BJ (cell line): ENCODE measurements around the gene USP19. TPM values are rescaled to one million over a fixed set of nuclear protein-coding genes. Genes with fewer than 3 reads are reported as not detected.
A peak's percentile ranks its signal among the peaks of the same experiment; 100 is the strongest.

Experiments
- CTCF ChIA-PET: fragments of 350-600 bp; formaldehyde crosslinking; extraction: SDS; loops from one replicate; lab custom pipeline; 2021; ENCODE audit warnings: antibody characterized with exemption, inconsistent platforms; lab: Yijun Ruan, JAX
- POLR2A ChIA-PET: fragments of 300-600 bp; sonication (Branson Sonifier 250); formaldehyde crosslinking; extraction: SDS; loops from one replicate; lab custom pipeline; 2021; ENCODE audit warnings: antibody characterized with exemption; lab: Charles Lee
- DNase-seq: peaks from one replicate; pipeline ENCODE4 v3.0.0-alpha.2; 2011; ENCODE audit warnings: low read depth
- H3K27me3 ChIP-seq: 2 replicates; pipeline ENCODE4 v1.6.0; 2011; ENCODE audit warnings: low read length; ENCODE audit not compliant: control insufficient read depth, insufficient read depth
- H3K36me3 ChIP-seq: 2 replicates; pipeline ENCODE4 v1.5.1; 2011; ENCODE audit warnings: low read length; ENCODE audit not compliant: control insufficient read depth, insufficient read depth
- H3K4me3 ChIP-seq: 2 replicates; pipeline ENCODE4 v1.5.1; 2011; ENCODE audit warnings: low read depth, mild to moderate bottlenecking, control low read depth, low read length
- polyA plus RNA-seq: library from polyadenylated mRNA; depleted of rRNA; stranded (reverse); fragments of >200 nt; gene quantifications from 2 replicates; pipeline ENCODE4 v1.2.3, GENCODE V29; 2011
- TF ChIP-seq, protein P1 (sequence below): IDR thresholded peaks from 2 replicates; pipeline ENCODE4 v1.5.1; 2011; ENCODE audit warnings: low read depth, mild to moderate bottlenecking, control low read depth, inconsistent platforms, low read length, moderate library complexity; ENCODE audit not compliant: insufficient read depth

Gene USP19
- polyA plus RNA-seq, 1 experiment = 54.6 TPM

DNA sequence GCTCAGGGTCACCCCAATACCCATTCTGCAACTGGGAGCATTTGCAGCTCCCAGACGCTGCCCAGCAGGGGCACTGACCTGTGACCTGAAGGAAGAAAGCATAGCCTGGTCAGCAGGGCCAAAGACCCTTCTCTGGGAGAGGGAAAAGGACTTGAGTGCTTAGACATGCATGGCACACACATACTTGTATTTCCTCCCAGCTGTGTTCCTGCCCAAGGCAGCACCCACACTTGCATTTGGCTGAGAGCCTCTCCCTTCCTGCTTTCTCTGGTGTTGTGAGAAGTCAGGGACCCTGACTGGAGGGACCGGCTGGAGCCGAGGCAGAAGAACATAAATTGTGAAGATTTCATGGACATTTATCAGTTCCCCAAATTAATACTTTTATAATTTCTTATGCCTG lies 19.5 kb upstream of the USP19 start:
- peaks cover 3% of the 10 kb centered on the region; the same call in 1 of the 2 replicates for H3K27me3 ChIP-seq
- TF ChIP-seq, protein P1, sequence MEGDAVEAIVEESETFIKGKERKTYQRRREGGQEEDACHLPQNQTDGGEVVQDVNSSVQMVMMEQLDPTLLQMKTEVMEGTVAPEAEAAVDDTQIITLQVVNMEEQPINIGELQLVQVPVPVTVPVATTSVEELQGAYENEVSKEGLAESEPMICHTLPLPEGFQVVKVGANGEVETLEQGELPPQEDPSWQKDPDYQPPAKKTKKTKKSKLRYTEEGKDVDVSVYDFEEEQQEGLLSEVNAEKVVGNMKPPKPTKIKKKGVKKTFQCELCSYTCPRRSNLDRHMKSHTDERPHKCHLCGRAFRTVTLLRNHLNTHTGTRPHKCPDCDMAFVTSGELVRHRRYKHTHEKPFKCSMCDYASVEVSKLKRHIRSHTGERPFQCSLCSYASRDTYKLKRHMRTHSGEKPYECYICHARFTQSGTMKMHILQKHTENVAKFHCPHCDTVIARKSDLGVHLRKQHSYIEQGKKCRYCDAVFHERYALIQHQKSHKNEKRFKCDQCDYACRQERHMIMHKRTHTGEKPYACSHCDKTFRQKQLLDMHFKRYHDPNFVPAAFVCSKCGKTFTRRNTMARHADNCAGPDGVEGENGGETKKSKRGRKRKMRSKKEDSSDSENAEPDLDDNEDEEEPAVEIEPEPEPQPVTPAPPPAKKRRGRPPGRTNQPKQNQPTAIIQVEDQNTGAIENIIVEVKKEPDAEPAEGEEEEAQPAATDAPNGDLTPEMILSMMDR = no peak
- CTCF ChIA-PET = no interaction called here
- no peak overlapping the region for H3K4me3 ChIP-seq
- no peak for DNase-seq
- POLR2A ChIA-PET = no interaction called here
- no peaks in the 10 kb centered on the region for H3K36me3 ChIP-seq

DNA sequence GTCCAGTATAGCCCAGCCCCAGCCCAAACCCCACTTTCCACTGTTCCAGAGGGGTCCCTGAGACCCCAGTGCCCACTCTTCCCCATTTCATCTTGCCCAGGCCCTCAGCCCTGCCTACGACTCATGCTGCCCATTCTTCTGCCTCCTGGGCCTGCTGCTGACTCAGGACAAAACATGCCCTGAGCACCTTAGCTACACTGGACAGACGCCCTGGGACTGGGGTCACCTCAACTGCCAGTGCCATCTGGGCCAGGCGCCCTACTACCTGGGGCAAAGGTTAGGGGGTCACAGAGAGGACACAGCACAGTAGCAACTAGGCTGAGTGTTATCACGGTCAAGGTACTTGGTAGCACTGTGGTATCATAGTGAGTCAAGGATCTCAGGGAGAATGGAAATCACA lies 14.9 kb upstream of the USP19 start:
- Histone ChIP-seq H3K27me3 (peaks cover 3% of the 10 kb centered on the region; the same call in 1 of the 2 replicates), H3K36me3 (peaks cover 7% of the 10 kb centered on the region), H3K4me3 (no peak overlapping the region)
- DNase-seq = no peak
- CTCF ChIA-PET = interaction anchor here (1.2 kb wide), 1 partner anchor 18 kb away, joined by 3 read pairs; no protein-coding TSS in a partner anchor
- TF ChIP-seq, protein P1 = no peak
- POLR2A ChIA-PET = no interaction called here

GRCh38 chr3:49134471-49135265 lies 14.0 kb upstream of the USP19 start:
- CTCF ChIA-PET = no interaction called here
- peaks cover 15% of the 10 kb centered on the region for H3K36me3 ChIP-seq
- POLR2A ChIA-PET = interaction anchor here (1.8 kb wide), 1 partner anchor 14 kb away, joined by 9 read pairs; the partner anchor contains the start of gene USP19
- H3K4me3 ChIP-seq = no peak overlapping the region
- no peak for DNase-seq
- TF ChIP-seq, protein P1 = no peak
- peaks cover 3% of the 10 kb centered on the region; the same call in 1 of the 2 replicates for H3K27me3 ChIP-seq

DNA sequence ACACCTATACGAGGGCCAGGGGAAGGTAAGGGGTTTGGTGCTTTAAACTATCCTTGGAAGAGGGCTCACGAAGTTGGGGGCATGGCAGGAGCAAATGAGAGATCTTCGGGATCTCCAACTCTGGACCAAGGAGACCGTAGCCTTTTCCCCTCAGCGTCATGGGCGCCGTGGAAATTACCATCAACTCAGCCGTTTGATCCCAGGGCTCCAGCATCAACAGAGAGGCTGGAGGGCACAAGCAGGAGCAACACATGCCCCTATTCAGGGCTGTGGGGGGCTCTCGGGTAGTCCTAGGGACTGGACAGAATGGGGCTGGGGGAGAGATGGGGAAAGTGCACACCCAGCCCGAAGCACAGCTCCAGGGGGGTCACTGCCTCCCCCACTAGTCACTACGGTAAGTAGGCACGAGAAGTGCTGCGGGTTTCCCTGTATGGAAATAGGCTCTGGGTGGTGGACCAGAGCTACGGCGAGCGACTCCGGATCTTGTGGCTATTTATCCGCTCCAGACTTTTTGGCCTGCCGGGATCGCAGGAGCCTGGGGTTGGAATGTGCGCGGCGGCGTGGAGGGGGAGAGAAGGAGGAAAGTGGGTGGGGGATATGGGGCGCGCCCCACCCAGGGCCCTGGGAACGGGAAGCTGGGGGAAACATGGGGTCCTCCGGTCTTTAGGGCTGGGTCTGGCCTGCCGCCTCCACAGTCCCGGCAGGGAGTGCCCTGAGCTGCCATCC lies 12.8 kb upstream of the USP19 start:
- POLR2A ChIA-PET = interaction anchor here (1.8 kb wide), 1 partner anchor 12 kb away, joined by 9 read pairs; the partner anchor contains the start of gene USP19
- TF ChIP-seq, protein P1 = no peak
- peaks cover 26% of the 10 kb centered on the region for H3K36me3 ChIP-seq
- H3K27me3 ChIP-seq = 0 out of 2 replicates have a peak, but pooled peaks cover 2% of the 10 kb centered on the region
- CTCF ChIA-PET = interaction anchor here (0.9 to 2.4 kb wide), 5 partner anchors 13 to 112 kb away, joined by 3 to 12 read pairs (median 5); partner anchors contain the start of genes KLHDC8B and USP19
- peak; percentile 54 for DNase-seq
- peak overlapping the region; percentile 70 for H3K4me3 ChIP-seq
